Stimulated activated CD4-positive, alpha-beta T cell treated with anti-CD3 and anti-CD28 coated beads, Interleukin-4, amount 100 ng/mL, for 4 hours (primary cell): ENCODE measurements around the gene COL5A1.
"Not testable (repeated sequence)": the region's sequence is repeated elsewhere in the genome, so short reads cannot be mapped to it uniquely, and the experiment has no call there.

Experiments used
- DNase-seq, 2 experiments: peaks; one replicate each; pipeline ENCODE4 v3.0.0-alpha.2; 2020

The COL5A1 gene

DNA sequence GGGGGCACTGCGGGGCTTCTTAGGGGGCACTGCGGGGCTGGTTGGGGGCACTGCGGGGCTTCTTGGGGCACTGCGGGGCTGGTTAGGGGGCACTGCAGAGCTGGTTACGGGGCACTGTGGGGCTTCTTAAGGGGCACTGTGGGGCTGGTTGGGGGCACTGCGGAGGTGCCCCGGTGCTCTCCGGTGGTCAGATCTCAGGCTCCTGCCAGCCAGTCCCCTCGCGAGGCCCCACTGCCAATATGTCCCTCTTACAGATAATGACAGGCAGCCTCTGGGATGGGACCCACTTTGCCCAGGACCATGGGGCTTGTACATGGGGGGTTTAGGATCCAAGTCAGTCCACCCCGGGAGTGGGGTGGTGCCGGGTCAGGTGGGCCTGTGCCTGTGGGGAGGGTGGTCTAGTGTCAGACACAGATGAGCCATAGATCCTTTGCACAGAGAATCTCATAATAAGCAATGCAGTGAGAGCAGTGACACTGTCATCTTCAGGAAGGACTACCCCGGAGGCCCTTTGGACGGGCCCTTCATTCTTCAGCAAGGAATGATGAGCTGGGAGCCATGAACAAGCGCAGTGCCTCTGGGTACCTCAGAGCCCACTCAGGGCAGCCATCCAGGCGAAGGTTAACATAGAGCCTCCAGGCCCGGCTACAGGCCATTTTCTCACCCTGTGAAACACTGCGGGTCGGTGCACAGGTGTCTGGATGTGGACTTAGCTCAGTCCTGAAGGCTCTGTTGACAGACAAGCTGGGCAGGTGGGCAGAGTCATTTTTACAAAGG lies 38.2 kb downstream of the COL5A1 start:
- DNase-seq, result no peak

DNA sequence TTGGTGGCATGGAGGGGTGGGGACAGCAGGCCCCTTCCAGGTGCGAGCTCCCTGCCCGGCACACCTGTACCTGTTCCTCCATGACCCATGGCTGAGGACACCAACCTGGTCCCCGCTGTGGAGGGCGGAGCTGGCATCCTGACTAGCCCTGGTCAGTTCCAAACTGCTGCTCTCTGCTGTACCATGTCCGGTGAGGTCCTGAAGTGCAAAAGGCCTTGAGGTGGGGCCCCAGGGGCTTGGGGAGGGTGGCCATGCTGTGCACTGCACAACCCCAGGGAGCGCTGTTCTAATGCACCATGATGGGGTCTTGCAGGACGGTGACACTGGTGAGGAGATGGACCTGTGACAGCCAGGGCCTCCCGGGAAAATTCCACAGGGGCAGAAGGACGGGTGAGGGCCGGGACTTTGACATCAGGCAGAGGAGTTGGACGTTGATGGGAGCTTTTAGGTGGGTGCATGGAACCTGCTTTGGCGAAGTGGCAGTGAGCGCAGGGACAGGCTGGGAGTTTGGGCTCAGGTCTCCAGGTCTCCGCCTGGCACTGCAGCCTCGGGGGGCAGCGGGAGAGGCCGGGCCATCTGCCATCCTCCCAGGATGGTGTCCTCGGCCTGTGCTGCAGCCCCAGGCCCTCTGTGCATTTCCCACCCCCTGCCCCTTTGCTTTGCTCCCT lies 38.9 kb downstream of the COL5A1 start:
- no peak for DNase-seq

DNA sequence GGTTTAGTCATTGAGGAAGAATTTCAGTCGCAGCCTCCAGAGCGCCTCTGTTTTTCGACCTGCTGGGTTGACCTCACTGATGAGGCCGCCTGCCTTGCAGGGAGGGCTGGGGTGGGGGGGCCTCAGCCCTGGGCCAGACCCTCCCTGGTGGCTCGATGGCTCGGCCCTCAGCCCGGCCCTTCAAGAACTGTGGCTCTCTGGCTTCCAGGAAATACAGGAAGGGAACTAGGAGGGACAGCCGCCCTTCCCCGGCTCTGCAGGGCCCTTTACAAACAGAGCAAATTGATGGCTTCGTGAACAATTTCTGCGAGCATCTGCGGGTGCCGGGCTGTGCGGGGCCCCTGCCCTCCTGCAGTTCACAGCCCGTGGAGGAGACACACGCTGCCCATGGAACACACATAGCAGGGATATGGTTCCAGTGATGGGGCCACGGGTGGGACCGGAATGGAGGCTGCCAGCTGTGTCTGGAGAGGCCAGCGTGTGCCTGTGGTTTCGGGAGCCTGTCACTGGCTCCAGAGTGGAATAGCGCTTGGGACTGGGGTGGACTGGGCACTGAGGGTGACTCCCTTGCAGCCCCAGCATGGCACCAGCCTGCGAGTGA lies 39.6 kb downstream of the COL5A1 start:
- no peak for DNase-seq

DNA sequence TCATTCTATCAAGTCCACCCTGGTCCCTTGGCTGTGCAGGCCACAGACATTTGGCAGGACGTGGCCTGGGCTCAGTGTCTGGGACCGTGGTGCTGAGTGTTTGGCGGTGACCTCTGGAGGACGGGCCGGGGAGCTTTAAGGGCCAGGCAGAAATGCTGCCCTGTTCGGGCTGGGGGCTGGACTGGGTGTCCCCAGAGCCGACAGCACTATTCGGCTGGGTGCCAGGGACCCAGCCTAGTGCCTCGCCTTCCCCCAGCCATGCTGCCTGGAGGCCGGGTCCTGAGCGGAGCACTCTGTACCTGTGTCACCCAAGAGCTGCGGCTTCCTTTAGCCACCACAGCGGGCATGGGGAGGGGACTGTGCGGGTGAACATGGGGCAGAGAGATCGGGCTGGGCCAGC lies 40.4 kb downstream of the COL5A1 start:
- no peak for DNase-seq

DNA sequence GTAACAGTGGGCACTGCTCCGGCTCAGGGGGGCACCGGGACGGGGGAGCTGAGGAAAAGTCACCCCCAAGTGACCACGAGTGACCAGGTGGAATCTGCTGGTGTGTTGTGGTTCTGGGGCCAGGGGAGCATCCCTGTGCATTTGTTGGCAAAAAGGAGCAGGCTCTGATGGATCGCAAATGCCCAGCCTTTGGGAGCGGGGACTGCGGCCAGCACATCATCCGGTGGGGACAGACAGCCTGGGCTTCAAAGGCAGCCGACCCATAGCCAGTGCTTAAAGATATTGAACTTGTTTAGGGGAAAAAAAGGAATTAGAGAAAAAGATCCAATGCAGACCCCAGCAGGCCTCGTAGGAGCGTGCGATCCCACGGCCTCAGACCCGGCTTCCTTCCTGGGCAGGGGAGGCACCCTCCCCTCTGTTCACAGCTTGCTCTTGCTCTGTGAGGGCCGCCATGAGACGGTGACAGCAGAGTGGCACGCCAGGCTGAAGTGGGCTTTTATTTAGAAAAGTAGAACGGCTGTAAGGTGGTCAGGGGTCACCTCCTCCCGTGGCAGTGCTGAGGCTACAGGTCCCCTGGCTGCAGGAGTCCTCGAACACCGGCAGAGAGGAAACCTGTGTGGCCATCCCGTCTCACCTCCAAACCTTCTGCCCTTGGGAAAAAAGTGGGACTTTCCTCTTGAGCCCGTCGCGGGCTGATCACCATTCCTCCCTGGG lies 41.2 kb downstream of the COL5A1 start:
- no peak for DNase-seq

DNA sequence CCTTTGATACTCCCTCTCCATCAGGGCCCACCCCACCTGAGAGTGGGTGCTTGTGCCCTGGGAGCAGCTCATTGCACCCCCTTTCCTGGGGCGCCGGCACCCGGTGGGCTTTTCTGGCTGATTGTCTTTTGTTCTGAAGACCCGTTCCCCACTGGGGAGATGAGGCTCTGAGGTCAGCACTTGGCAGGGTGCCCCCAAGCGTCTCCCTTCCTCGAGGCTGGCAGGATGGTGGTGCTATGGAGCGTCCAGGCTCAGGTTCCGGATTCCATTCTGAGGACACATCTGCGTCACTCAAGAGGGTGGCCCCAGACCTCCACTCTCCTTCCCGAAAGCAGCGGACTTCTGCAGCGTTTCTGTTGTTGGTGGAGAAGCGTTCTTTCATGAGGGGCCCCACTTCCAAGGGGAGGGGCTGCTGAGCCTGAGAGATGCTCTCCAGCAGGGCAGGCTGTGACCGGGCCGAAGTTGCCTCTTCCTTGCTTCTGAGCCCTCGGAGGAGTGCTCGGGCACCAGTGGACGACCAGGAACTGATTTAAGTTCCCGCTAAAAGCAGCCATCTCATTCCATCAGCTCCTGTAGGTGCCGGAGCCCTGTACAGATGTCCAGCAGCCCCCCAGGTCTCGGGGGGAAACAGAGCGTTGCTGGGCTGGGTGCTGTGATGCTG lies 42.2 kb downstream of the COL5A1 start:
- no peak for DNase-seq

DNA sequence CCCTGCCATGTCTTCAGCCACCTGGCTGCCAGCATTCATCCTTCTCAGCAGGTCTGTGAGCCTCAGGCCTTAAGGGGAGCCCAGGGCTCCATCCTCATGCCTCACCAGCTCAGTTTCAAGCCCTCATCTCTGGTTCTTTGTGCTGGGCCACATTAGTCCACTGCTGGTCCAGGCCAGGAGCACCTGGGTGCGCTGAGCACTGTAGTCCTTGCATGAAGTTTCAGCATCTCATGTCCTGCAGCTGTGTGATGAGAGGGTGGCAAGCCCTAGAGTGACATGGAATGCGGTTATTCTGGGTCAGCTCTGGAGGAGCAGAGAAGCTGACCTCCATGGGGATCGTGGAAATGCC lies 42.7 kb downstream of the COL5A1 start:
- DNase-seq, result no peak

DNA sequence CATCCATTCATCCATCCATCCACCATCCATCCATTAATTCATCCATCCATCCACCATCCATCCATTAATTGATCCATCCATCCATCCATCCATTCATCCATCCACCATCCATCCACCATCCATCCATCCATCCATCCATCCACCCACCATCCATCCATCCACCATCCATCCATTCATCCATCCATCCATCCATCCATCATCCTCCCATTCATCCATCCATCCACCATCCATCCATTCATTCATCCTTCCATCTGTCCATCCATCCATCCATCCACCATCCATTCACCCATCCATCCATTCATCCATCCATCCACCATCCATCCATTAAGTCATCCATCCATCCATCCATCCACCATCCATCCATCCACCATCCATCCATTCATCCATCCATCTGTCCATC lies 43.3 kb downstream of the COL5A1 start:
- not testable (repeated sequence) for DNase-seq

DNA sequence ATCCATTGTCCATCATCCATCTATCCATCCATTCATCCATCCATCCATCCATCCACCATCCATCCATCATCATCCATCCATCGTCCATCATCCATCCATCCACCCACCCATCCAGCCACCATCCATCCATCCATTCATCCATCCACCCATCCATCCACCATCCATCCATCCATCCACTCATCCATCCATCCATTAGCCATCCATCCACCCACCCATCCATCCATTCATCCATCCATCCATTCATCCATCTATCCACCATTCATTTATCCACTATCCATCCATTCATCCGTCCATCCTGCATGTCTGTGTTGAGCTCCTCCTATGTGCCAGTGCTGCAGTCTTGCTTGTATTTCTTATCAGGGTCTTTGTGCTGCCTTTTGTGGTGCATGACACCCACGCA lies 44.2 kb downstream of the COL5A1 start:
- DNase-seq, result no peak

DNA sequence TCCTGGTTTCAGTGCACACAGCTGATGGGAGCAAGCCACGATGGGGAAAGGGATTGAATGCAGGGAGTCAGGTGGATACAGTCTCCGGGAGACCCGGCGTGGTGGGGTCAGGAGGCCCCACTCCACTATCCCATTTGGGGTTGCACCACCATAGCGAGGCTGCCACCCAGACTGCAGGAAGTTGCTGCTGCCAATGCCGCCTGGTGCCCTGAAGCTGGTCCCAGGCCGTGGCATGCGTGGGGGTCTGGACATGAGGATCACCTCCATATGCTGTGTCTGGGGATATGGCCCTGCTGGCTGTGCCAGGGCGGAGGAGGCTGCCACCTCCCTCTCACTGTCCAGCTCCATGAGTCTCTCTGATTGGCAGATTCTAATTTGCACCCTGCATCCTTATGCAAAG lies 45.3 kb downstream of the COL5A1 start:
- DNase-seq, result no peak

DNA sequence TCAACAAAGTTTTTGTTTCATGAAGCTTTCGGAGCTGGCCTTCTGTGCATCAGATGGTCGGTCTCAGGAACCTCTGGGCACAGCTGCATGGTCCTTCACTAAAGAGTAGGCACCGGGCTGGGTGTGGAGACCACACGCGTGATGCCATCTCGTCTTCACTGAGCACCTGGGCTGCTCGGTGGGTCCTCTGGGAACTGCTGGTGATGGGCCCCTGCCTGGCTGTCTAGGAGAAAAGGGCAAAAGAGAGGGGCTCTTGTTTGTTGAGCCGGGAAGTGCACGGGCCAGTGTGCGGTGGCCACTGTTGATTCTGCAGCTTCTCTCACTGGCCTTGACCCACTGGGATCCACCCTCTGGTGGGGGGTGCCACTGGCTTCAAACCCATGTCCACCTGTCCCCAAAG lies 46.0 kb downstream of the COL5A1 start:
- no peak for DNase-seq

DNA sequence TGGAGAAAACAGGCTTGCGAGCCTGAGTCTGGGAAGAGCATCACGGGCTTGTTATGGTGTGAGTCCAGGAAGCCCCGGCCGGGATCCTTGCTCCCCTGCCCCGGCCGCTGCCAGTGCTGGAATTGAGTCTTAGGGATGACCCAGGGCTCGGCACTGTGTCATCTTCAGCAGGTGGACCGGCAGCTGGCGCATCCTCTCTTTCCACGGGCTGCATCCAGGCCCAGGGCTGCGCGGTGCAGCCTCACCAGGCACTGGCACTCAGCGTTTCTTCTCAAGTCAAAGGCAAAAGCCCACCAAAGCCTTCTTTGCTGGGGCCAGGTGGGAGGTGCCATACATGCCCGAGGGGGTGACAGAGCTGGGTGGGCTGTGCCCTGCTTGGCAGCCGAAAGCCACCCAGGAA lies 46.6 kb downstream of the COL5A1 start:
- DNase-seq, result no peak

DNA sequence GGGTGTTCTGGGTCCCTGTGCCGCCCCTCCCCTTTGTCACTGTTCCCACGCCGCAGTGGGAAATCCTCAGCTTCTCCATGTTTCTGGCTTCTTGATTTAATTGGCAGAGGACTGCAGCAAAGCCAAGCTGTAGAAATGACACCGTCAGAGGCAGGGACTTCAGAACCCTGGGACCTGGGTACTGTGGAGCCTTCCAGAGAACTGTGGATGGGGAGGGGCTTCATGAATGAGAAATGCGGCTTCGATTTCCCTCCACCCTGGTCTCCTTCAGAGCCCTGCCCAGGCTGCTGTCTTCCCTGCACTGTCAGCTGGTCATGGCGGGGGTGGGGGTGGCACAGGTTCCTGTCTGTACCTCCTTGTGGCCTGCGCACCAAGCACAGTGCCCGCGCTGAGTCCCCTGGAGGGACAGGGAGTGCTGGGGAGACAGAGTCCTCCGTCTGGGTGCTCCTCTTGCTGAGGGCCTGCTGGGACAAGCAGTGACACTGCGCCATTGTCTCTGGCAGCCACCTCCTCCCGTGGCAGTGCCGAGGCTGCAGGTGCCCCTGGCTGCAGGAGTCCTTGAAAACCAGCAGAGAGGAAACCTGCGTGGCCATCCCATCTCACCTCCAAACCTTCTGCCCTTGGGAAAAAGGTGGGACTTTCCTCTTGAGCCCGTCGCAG lies 47.2 kb downstream of the COL5A1 start:
- no peak for DNase-seq

DNA sequence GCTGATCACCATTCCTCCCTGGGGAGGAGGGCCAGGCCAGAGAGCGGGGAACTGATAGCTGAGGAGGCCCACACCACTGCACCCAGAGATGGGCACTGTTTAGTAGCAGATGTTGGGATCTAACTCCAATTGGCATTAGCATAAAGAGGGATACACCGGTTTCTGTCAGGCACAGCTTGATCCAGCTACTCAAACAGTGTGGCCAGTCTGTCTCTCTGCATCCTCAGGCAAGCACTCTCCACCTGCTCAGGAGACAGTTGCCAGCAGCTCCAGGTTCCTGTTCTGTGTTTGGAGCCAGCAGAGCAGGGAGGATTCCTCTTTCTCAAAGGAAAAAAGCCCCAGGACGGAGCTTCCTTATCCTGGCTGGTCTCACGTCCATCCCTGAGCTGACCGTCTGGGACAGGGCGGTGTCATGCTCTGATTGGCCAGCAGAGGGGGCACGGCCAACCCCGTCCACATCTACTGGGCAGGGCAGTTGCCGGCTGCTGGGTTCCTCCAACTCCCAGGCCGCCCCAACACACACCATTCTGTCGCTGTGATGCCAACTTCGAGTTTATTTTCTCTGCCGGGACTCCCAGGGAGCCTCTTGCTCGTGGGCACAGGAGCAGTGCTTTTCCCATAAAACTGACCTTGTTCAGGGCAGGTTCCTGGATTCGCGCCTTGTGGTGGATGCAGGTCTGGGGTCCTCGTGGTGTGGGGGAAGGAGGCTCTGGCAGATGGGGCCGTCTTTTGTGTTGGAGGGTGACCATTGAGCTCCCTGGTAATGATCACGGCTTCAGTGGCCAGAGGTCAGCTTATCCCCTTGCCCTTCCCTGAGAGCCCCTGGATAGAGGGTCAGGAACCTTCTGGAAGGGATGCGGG lies 47.9 kb downstream of the COL5A1 start:
- no peak for DNase-seq

DNA sequence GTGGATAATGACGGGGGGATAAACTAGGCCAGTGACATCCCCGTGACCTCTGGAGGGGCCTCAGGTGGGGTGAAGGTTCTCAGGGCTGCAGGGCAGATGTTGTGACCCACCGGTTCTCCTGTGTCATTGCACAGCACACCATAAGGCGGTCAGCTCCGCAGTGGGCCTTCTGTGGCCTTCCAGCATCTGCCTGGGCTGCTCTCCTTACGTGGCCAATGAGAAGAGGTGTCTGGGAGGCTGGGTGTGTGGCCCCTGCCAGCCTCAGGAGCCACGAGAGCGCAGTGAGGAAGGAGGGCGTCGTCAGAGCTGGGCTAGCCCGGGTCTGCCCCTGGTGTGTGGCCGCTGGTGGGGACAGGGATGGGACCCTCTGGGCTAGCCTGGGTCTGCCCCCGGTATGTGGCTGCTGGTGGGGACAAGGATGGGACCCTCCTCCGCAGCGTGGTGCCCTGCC lies 48.7 kb downstream of the COL5A1 start:
- DNase-seq, result no peak

DNA sequence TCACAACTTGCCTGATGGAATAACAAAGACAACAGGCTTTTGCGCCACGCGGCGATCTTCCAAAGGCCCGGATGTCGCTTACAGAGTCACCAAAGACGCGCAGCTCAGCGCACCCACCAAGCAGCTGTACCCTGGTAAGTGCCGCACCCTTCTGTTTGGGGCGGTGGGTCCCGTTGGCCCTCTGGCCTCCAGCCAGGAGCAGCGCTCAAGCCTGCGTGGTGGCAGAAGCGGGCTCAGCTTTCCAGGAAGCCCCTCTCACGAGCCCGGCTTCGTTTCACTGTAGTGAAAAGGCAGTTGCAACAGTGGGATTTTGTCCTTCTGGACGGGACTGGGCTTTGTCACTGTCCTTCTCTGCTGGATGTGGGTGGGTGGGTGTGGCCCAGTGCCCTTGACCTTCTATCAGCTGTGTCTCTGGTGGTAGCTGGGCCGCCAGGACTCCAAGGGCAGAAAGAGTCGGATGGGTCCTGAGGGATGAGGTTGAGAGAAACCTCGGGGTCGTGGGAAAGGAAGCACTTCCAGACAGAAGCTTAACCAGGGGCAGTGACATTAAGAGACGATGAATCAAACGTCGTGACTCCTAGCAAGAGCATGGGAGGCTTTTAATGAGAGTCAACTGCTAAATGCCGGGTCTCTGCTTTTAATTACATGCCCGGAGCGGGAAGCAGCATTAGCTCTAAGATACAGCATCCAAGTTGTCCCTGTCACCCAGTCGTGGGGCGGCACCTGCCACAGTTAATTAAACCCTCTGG lies 49.5 kb downstream of the COL5A1 start:
- no peak for DNase-seq

DNA sequence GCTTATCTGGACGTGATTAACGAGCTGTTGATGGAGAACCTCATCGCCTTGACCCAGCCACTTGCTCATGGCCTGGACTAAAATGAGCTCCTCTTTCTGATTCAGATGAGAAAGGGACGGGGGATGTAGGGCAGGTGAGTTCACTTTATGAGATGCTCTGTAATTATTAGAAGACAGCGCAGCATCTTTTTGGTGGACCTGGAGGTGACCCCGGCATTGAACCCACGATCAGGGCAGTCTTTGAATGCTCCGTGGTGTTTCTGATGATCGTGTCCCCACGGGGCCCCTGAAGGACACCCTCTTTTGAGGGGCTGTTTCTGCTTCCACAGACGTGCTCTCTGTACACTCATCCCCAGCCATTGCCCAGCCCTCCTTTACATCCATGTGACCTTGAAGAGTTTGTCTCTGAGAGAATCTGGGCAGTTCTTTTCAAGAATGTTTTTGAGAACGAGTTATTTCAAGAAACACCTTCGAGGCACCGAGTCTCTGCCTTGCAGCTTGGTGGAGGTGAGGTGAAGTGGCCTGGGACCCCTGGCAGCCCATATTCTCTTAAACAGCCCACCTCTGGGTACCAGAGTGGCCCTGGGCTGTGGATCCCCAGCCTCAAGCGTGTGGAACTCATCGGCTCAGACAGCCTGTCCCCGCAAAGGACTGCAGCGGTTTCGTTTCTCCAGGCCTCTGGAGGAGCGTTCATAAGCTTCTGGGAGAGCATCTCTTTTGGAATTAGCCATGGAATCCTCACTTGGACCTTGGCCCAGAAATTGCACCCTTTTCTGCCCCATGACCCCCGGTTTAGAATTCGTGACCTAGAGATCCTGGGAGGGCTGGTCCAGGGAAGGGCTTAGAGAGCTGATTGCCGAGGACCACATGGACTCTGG lies 50.3 kb downstream of the COL5A1 start:
- DNase-seq, result no peak

DNA sequence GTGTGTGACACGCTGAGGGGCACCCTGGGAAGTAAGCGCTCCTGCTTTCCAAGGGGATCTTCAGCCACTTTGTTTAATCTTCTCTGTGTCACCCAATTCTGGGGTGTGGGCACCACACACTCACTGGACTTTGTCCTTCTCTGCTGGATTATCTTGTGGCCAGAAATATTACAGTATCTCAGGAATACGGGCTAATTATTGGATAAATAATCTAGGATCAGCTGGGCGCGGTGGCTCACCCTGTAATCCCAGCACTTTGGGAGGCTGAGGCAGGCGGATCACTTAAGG lies 50.9 kb downstream of the COL5A1 start:
- DNase-seq, result no peak

DNA sequence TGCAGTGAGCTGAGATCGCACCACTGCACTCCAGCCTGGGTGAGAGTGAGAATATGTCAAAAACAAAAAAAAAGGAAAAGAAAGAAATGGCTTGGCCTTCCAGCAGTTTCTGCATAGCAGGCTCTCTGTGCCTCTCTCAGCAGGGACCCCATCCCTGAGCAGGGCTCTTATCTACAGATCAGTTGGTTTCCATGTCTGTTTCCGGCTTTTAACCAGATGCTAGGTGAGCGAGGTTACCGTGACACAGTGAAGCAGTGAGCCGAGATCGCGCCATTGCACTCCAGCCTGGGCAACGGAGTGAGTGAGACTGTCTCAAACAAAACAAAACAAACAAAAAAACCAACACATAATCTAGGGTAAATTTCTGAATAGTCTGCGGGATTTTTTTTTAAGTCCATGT lies 51.4 kb downstream of the COL5A1 start:
- DNase-seq, result no peak
